HT-29 (cell line): ENCODE measurements around the gene NPDC1. TPM values are rescaled to one million over a fixed set of nuclear protein-coding genes. Genes with fewer than 3 reads are reported as not detected.
A peak's percentile ranks its signal among the peaks of the same experiment; 100 is the strongest.

Experiments
- DNase-seq: peaks from one replicate; pipeline ENCODE4 v3.0.0-alpha.2; 2015; ENCODE audit warnings: low spot score
- total RNA-seq: library from RNA; depleted of rRNA; stranded (reverse); fragments of >200 nt; shearing (Covaris generic); gene quantifications from 2 replicates; pipeline ENCODE4 v1.2.3, GENCODE V29; 2014; rRNA removed

Gene NPDC1, protein sequence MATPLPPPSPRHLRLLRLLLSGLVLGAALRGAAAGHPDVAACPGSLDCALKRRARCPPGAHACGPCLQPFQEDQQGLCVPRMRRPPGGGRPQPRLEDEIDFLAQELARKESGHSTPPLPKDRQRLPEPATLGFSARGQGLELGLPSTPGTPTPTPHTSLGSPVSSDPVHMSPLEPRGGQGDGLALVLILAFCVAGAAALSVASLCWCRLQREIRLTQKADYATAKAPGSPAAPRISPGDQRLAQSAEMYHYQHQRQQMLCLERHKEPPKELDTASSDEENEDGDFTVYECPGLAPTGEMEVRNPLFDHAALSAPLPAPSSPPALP
- total RNA-seq, result 59.9 and 84.3 TPM in 2 replicates

DNA sequence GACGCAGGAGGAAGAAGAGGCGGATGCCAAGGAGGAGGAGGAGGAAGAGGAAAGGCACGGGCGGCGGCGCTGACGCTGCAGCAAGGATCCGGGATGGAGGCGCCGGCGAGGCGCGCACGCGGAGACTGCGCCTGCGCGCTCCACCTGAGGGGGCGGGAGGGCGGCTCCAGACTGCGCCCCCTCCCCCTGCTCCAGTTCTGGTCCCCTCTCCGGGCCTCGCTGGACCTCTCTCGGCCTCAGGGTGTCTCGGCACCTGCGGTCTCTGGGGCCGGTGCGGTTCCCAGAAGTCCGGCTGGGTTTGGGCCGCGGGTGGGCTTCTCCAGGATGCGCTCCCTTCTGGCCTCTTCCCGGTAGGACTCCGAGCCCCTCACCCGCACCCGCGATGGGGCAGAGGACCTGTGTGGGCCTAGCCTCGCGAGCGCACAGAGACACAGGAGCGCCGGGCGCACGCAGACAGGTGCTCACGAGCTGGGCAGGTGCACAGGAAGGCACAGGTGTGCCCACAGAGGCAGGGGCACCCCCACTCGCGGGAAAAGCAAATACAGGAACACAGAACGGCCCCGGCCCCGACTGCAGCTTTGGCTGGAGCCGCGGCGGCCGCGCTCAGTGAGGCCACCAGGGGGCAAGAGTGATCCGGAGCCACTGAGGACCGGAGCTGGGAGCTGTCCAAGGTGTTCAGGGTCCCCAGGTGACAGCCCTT, at the start of gene NPDC1:
Gene NPDC1 (minus strand): TSS at position 90 of the 700 bp plus-strand sequence. CDS start 188 bp downstream, outside the sequence.
- DNase-seq, result peak; percentile 93

DNA sequence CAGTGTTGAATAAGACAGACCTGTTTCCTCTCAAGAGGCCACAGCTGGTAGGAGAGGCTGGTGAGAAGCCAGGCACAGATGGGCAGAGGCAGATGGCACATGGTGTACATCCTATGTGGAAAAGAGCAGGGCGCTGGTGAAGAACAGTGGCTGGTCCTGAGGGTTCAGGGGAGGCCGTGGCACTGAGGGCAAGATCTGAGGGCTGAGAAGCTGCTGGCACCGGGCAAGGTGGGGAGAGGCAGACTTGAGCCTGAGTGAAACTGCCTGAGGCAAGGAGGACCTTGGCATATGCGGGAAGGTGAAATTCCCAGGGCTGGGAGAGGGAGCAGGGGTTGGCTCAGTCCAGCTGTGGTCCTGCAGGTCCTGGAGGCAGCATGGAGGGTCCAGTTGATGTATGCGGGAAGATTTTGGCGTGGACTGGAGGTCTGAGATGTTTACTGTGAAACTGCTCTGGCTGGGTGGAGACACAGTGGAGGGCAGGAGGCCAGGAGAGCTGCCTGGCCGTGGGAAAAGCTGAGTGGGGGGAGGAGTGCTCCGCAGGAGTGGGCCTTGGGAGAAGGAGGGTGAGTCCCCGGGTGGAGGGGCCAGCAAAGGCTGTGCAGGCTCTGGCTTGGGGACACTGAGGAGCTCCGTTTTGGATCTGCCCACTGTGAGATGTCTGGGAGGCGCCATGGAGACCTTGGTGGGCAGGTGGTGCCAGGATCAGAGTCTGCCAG, 43.4 kb upstream of the NPDC1 start:
- no peak for DNase-seq

DNA sequence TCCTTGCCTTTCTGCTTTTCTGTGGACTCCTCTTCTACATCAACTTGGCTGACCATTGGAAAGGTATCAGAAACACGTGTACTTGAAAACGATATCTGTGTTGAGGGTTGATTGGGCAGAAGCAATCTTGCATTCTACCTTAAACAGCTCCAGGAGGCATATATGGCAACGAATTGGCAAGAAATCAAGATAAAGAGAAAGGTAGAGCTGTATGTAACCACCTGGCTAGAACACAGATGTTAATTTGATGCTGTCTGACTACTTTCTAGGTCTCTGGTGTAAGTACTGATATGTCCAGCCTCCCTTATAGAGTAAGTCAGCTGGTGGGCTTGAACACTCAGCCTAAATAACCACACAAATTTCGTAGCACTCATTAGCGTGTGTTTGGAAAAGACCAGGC, 42.1 kb upstream of the NPDC1 start:
- DNase-seq, result no peak

DNA sequence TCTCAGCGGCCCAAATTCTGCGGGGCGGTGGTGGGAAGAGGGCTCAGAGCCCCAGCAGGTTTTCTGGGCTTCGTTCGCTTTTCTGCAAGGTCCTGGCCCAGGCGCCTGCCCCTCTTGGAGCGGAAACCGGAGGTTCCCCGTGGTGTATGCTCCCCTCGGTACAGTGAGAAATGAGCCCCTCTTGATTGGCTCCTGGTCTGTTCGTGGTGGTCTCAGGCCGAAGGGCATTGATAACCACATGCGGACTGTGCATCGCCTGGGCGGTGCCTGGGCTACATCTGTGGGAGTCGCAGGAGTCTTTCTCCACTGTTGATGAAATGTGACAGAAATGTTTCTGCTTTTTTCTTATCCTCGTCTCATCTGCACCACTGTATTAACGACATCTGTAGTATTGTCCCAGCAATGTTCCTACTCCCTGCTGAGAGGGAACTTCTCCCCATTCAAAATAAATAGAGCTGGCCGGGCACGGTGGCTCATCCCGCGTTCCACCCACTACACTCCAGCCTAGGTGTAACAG, 41.5 kb upstream of the NPDC1 start:
- DNase-seq, result no peak

DNA sequence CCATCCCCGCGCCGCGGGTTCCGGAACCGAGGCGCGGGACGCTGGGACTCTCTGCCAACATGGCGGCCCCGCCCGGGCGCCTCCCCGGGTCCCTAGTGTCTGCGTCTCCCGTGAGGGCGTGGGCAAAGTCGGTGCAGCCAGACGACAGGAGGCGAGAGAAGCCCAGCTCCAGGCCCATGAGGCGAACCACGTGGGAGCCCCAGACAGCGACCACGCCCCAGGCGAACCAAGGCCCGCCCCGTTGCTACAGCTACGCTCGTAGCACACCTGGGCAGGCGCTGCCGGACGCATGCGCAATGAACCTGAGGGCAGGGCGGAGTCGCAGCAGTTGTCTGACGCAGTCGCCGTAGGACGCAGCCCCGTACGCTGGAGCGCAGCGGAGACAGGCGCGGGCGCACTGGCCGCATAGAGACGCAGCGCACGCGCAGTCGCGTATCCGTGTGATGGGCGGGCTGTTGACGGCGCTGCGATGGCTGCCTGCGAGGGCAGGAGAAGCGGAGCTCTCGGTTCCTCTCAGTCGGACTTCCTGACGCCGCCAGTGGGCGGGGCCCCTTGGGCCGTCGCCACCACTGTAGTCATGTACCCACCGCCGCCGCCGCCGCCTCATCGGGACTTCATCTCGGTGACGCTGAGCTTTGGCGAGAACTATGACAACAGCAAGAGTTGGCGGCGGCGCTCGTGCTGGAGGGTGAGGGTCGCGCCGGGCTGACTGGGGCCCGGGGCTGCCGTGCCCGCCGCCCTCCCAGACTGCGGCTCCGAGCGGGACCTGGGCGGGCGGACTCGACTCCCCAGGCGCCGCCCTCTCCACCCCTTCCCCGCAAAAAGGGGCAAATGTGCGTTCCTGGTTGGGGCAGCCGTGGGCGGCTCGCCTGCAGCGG, 40.8 kb upstream of the NPDC1 start, which contains the start of gene MAN1B1:
Gene MAN1B1 (plus strand): TSS at position 455 of the 878 bp plus-strand sequence. CDS start 15 bp downstream, at position 470.
- DNase-seq, result peak; percentile 99

DNA sequence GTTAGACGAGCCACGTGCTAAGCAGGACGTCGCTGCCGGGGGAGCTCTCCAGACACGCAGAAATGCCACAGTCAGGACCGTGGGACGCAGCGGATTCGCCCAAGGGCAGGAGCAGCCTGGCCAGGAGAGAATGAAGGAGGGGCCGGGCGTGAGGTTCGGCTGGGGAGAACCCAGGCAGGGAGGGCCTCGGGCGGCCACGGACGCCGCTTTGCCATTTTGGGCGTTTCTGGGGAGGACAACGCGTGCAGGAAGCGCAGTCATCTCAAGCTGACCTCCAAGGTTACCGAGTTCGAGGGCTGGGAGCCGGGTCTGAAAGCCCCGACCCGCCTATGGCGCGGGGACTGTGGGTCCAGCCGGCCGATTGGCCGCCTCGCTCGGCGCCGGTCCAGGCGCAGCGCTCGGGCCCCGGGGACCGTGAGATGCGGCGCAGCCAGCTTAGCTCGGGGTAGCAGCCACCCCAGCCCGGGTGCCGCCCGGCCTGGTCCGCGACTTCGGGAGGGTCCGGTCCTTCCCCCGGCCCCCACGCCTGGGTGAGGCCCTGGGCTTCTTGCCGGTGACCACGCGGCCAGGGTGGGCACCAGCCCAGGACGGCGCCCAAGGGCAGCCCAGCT, 40.0 kb upstream of the NPDC1 start:
- DNase-seq, result peak; percentile 51

DNA sequence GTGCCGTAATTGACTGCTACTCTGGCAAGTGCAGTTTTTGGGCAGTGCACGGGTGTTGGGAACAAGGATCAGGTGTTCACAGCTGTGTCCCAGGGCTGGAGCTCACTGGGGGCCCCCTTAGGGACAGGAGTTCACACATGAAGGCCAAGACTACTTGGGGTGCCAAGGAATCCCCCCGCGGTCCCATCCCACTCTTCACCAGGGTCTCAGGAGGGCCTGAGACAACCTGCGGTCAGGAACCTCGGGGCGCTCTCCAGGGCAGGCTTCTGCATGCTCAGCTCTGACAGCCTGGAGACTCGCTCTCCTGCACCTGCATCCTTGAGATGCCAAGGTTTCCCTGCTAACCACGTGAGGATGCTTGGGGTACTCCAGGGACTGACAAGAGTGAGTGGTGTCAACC, 38.5 kb upstream of the NPDC1 start:
- DNase-seq, result no peak

DNA sequence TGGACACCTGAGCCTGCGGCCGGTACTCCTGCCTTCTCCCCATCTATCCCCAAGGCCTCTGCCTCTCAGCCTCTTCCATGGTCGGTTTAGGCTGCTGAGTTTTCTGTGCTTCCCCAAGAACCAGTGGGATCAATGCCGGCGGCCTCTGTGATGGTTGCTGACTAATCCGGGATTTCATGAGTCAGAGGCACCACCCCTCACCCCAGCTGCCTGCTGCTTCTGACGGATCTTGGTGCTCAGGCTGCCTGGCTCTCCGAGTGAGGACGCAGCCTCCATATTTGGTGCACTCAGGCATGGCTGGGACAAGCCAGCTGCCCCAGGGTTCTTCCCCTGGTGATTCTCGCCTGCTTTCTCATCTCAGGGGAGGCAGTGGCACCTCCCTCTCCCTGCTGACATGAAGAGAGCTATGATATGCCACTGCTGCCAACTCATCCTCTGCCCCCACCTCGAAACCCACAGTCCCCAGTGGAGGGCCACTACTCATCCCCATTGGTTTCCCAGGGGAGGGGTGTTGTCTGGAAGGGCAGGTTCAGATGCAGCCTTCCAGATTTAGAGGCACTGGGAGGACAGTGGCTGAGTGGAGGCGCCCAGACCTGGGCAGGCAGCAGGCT, 37.5 kb upstream of the NPDC1 start:
- DNase-seq, result peak; percentile 94

DNA sequence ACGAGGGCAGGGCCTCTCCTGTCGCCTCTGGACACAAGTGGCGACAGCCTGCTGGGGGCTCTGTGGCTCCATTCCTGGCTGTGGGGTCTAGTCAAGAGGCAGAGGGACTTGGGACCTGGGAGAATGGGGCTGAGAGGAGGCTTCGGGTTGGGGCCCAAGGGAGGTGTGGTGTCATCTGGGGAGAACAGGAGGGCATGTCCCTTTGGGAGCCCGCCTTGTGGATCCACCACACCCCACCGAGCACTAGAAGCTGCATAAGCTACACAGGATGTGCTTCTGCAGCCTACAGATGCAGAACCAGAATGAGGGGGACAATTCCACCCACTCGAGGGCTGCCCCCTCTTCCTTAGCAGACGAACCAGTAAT, 36.9 kb upstream of the NPDC1 start:
- no peak for DNase-seq

DNA sequence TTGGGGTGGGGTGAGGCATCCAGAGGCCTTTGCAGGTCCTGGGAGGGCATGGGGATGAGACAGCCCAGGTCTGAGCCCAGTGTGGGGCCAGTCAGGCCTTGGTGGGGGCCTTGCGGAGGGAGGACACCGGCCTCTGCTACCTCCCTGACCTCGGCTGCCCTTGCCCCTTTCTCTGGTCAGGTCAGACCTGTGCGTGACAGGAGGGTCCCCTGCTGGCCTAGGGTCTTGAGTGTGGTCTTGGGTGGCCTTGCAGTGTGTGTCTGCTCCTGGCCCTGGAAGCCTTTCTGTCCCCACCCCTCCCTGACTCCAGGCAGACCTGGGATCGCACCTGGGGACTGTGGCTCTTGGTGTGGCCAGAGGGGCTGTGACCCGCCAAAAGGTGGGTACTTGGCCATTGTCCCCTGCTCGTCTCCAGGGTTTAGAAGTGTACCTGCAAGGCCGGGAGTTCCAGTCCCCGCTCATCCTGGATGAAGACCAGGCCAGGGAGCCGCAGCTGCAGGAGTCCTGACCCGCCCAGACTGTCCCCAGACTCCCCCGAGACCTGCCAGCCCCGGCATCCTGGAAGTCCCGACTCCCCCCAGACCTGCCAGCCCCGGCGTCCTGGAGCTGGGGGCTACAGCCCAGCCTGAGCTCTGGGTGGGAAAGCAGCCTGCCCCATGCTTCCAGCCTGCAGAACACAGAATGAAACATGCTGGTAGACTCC, 36.4 kb upstream of the NPDC1 start:
- no peak for DNase-seq

DNA sequence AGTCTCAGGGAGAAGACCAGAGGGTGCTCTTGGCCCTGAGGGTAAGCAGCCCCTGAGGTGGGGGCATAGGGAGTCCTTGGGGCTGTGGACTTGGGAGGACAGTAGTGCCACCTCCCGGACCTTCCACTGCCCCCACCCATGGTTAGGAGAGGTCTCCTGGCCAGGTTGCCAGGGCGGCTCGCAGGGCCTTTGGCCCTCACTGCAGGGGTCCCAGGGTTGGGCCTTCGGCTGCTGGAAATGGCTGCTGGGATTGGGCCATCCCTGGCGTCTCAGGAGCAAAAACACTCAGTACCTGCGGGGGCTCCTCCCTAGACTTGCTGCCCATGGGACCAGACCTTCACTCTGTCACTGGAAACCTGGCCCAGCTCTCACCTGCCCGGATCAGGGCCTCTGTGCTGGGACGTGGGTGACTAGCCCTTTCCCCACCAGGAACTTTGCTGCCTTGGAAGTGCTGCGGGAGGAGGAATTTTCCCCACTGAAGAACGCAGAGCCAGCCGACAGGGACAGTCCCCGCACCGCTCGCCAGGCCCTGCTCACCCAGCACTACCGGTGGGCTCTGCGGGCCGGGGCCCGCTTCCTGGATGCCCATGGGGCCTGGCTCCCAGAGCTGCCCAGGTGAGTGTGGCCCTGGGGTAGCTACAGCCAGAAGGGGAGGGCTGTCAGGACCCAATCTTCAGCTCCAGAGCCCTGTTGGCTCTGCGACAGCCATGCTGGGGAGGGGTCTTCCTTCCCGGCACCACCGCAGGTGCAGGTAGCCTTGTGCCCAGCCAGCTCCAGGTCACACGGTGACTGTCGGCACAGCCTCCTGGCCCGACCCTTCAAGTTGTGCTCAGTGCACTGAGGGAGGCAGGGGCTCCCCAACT, 34.5 kb upstream of the NPDC1 start:
- no peak for DNase-seq

DNA sequence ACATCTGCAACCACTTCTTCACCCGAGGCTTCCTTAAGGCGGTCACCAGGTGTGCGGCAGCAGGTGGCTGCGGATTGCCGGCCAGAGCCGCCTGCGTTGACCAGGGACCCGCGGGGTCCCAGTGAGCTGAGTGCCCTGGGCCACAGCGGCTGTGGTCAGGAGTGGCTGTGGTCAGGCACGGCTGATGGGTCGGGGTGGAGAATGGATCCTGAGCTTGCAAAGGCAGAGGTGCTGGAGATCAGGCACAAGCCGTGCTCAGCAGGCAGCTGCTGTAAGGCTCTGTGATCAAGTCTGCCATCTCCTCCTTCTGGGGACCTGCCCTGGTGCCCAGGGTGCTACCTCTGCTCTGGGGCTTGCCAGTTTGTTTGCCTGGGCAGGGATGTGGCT, 33.4 kb upstream of the NPDC1 start:
- DNase-seq, result no peak

DNA sequence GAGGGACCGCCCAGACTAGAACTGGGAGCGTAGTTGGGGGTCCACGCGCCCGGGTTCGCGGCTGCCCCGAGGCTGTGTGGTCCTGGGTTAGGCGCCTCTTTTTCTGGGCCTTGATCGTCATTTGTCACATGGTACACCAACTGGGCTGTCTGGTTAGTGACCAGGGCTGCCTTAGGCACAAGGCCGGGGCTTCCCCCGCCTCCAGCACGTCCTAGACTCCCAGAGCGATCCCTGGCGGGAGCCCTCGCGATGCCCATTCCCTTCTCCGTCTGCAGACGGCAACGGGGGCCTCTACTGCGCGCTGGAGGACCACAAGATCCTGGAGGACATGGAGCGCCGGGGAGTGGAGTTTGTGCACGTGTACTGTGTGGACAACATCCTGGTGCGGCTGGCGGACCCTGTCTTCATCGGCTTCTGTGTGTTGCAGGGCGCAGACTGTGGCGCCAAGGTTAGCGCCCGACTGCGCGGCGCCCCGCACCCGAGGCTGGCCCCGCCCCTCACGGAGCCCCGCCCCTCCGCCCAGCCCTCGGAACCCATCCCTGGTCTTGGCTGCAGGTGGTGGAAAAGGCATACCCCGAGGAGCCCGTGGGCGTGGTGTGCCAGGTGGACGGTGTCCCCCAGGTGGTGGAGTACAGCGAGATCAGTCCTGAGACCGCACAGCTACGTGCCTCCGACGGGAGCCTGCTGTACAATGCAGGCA, 32.9 kb upstream of the NPDC1 start:
- DNase-seq, result no peak

DNA sequence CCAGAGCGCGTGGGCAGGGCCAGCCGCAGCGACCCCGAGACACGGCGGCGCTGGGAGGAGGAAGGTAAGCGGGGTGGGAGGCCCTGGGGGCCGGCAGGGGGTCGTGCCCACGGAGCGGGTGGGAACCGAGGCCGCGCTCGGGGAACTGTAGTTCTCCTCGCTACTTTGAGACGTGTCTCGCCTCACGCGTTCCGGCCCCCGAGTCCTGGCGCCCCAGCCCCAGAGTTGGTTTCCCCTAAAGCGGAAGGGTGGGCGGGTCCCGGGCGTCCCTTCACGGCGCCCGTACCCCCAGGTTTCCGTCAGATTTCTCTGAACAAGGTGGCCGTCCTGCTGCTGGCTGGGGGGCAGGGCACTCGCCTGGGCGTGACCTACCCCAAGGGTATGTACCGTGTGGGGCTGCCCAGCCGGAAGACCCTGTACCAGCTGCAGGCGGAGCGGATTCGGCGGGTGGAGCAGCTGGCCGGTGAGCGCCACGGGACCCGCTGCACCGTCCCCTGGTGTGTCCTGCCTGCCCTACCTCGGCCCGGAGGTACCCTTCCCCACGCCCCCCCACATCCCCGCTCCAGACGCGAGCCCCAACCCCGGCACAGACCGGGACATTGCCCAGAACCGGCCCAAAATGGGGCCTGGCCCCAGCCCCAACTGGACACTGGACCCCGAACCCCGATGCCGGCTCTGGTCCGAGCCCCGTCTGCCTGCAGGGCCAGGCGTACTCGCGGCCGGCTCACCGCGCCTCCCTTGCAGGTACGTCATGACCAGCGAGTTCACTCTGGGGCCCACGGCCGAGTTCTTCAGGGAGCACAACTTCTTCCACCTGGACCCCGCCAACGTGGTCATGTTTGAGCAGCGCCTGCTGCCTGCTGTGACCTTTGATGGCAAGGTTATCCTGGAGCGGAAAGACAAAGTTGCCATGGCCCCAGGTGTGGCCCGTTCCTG, 32.0 kb upstream of the NPDC1 start:
- no peak for DNase-seq

DNA sequence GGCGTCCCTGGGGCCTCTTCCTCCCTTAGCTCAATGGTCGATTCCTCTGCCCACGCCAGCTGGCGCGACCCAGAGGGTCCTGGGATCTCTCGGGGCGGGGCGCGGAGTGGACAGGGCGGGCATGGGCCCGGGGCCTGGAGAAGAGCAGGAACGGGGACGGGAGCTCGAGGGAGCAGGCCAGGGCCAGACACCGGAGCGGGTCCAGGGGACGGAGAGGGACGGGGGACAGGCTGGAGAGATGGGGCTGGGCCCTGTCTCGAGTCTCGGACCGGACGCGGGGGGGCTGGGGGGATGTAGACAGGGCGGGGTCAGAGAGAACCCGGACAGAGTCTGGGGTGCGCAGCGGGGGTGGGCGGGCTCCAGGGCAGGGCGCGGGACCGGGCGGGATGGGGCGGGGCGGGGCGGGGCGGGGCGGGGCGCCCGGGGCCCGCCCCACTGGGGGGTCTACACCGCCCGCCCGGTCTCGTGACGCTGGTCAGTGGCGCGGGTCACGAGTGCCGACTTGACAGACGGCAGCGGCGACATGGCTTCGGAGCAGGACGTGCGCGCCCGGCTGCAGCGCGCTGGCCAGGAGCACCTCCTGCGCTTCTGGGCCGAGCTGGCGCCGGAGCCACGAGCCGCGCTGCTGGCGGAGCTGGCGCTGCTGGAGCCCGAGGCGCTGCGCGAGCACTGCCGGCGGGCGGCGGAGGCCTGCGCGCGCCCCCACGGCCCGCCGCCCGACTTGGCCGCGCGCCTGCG, 31.2 kb upstream of the NPDC1 start, which contains the start of gene UAP1L1:
Gene UAP1L1 (plus strand): TSS at position 508 of the 738 bp plus-strand sequence. CDS start 16 bp downstream, at position 524.
- no peak for DNase-seq

DNA sequence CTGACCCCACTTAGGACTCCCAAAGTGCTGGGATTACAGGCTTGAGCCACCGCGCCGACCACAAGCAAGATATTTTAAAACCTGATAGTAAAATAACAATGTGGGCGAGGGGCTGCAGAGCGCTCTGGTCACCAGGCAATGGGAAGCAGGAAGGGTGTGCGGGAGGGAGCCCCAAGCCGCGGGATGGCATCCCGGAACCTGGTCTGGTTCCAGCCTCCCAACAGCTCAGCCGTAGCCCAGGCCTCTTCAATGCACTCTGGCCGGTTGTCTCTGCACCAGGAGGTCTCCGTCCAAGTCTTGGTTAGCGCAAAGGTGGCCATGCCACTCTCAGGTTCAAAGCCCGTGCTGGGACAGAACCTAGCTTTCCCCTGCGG, 30.6 kb upstream of the NPDC1 start:
- no peak for DNase-seq
